NCI-H2227 (cell line): Measurements from ENCODE around the gene ZNF83.
"Not testable (repeated sequence)": the region's sequence is repeated elsewhere in the genome, so short reads cannot be mapped to it uniquely, and the experiment has no call there.

ENCODE experiments used
- DNase-seq: peaks from one replicate; lab custom pipeline; 2025; ENCODE audit not compliant: unreplicated experiment; lab: John Stamatoyannopoulos, UW

ZNF83 gene

GRCh38 chr19:52637718-52638585, at the start of gene ZNF83:
ZNF83 (minus strand) TSS chr19:52638355.
- peak; percentile 92 for DNase-seq

- DNase-seq, result no peak
Observed at GRCh38 chr19:52687684-52688083, 49.5 kb upstream of the ZNF83 start.

DNA sequence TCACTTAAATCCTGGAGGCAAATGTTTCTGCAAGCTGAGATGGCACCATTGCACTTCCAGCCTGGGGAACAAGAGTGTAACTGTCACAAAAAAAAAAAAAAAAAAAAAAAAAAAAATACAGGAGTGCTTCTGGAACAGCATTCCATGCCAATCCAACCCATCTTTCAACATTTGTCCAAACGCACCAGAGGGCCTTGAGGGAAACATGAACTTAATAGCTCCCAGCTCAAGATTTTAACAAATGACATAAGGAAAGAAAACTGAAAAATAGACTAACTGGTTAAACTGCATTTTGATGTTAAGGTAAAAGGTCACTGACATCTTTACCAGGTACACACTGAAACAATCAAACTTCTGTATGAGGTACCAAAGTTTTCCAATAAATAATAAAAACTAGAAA, 47.7 kb upstream of the ZNF83 start:
- no peak for DNase-seq

GRCh38 chr19:52681216-52681615, 43.1 kb upstream of the ZNF83 start:
- not testable (repeated sequence) for DNase-seq

GRCh38 chr19:52679598-52679997, 41.4 kb upstream of the ZNF83 start:
- DNase-seq, result no peak

DNA sequence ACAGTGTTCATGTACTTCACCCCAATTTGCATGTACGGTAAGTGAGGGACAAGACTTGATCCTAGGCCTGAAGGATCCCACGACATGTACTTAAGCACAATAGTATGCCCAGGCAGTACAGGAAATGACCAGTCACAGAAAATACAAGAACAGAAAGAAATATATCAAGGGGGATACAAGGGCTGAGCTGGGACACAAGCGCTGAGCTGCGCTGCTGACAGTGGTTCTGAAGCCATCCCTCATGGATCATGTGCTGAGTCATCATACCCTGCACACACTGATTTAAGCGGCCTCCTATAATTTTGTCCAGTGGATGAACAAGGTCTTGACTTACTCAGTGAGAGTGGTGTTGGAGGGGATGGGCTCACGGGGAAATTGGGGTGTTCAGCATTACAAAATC, 37.1 kb upstream of the ZNF83 start:
- DNase-seq, result not testable (repeated sequence)

GRCh38 chr19:52673014-52673413, 34.9 kb upstream of the ZNF83 start:
- DNase-seq, result no peak

- no peak for DNase-seq
Observed at GRCh38 chr19:52670046-52670445, 31.9 kb upstream of the ZNF83 start.

GRCh38 chr19:52669586-52669985, 31.4 kb upstream of the ZNF83 start:
- DNase-seq, result no peak

DNA sequence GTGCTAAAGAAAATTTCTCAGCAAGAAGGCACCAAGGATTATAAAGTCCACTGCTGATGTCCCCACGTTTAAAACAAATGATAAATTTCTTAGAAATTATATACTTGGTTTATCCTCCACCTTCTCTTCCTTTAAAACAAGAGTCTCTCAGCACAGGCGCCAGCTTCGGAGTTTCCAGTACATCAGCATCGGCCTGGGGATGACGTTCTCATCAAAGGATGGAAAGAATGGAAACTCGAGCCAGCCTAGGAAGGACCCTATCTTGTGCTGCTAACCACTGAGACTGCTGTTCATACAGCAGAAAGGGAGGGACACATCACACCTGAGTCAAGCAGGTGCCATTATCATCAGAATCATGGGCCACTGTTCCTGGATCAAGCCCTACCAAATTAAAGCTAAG, 29.8 kb upstream of the ZNF83 start:
- no peak for DNase-seq

DNA sequence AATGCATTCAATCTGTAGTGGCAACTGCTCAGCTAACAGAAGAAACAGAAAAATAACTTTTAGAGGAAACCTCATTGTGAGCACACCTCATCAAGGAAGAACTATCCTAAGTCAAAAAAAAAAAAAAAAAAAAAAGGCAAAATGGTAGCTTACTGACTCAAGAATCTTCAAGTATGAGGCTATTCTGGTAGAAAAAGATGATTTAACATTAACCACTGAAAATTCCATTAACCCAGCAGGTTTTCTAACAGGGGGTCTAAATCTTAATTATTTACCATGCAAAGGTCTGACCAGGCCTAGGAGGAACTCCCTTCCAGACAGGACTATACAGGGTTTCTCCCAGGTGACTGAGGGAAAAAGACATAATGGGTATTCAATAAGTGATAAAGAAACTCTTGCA, 28.4 kb upstream of the ZNF83 start:
- no peak for DNase-seq

DNA sequence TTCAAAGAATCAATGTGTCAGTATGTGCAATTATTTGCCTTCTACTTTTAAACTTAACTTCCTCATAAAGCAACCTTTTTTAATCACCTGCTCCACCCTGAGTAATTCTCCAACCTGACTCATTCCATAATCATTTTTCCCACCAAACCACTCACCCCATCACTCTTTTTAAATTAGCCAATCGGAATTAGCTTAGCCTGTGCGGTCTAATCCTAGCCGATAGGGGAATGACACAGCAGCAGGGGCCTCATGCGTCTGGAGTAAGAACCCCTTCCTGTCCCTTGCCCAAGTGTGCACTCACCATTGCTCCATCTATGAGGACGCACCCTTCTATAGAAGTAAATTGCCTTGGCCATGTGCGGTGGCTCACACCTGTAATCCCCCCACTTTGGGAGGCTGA, 27.4 kb upstream of the ZNF83 start:
- no peak for DNase-seq

GRCh38 chr19:52665027-52665426, 26.9 kb upstream of the ZNF83 start:
- no peak for DNase-seq

DNA sequence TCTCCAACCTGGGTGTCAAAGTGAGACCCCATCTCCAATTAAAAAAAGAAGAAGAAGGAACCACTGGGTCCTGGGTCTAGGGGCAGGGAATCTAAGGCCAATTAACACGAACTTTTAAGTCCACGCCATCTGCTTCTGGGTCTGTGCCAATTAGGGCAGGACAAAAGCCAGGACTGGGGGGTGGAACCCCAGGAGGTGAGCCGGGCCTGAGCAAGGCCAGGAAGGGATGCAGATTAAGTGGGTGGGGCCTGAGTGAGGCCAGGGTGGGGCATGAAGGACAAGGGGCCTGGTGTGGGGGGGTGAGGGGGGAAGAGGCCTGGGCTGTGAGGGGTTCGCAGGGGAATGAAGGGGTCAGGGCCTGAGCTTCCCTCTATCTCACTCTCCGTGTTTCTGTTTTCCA, 26.3 kb upstream of the ZNF83 start:
- no peak for DNase-seq

GRCh38 chr19:52662631-52663030, 24.5 kb upstream of the ZNF83 start:
- no peak for DNase-seq

DNA sequence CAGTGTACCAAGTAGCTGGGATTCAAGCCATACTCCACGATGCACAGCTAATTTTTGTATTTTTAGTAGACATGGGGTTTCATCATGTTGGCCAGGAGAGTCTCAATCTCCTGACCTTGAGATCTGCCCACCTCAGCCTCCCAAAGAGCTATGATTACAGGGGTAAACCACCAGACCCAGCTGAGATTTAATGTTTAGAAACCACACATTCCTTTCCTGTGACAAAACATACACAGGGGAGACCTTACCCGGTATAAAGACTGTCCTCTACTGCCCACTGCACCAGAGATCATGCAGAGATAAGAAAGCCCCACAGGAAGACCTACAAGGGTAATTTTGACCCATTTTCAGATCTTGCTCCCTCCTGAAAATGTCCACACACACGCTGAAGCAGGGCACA, 22.8 kb upstream of the ZNF83 start:
- DNase-seq, result no peak

GRCh38 chr19:52659013-52659412, 20.9 kb upstream of the ZNF83 start:
- no peak for DNase-seq

- no peak for DNase-seq
Observed at GRCh38 chr19:52658595-52658994, 20.4 kb upstream of the ZNF83 start.

DNA sequence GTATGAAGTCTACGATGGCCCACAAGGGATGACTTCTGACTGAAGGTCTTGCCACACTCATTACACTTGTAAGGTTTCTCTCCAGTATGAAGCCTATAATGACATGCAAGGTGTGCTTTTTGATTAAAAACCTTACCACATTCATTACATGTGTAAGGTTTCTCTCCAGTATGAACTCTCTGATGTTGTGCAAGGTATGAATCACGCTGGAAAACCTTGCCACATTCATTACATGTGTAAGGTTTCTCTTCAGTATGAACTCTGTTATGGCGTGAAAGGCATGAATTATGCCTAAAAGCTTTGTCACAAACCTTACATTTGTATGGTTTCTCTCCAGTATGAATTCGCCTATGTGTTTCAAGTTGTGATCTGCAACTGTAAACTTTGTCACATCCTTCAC, 15.0 kb upstream of the ZNF83 start:
- no peak for DNase-seq

DNA sequence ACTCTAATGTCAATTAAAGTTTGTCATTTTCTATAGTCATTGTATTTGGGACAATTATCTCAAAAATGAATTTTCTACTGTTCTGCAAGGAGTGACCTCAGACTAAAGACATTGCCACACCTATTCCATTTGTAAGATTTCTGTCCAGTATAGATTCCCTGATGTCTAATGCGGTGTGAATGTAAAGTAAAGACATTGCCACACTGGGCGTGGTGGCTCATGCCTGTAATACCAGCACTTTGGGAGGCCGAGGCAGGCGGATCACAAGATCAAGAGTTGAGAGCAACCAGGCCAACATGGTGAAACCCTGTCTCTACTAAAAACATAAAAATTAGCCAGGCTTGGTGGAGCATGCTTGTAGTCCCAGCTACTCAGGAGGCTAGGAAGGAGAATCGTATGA, 13.8 kb upstream of the ZNF83 start:
- DNase-seq, result no peak

DNA sequence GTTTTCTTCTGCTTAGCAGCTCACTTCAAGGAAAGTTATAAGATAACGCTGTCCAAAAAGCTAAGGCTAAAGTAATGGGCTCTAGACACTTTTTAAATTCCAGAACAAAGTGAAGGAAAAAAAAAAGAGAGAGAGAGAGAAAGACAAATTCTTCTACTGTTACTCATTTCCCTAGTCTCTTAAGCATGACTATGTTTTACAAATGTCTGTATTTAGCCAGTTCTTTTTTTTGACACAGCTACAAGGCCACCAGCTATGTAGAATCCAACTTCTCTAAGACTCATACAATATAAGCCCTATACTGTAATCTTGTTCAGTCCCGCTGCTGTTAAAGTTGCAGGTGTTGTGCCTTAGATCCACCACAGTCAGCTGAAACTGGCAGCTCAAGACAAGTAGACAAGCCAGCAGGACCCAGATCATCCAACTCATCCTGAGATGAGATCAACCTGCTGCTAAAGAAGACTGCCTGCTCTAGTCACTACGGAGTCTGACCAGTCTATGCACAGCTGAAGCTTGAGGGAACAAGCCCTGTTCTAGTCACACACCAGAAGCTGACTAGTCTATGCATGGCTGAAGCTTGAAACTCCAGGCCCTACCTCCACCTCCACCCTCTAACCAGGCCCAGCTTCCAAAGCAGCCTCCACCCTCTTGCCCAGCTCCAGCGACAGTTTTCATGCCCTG, 10.3 kb upstream of the ZNF83 start:
- no peak for DNase-seq

GRCh38 chr19:52646571-52647217, 8.5 kb upstream of the ZNF83 start:
- no peak for DNase-seq
